ENCODE data around the gene SEMA3G.

The SEMA3G gene

DNA sequence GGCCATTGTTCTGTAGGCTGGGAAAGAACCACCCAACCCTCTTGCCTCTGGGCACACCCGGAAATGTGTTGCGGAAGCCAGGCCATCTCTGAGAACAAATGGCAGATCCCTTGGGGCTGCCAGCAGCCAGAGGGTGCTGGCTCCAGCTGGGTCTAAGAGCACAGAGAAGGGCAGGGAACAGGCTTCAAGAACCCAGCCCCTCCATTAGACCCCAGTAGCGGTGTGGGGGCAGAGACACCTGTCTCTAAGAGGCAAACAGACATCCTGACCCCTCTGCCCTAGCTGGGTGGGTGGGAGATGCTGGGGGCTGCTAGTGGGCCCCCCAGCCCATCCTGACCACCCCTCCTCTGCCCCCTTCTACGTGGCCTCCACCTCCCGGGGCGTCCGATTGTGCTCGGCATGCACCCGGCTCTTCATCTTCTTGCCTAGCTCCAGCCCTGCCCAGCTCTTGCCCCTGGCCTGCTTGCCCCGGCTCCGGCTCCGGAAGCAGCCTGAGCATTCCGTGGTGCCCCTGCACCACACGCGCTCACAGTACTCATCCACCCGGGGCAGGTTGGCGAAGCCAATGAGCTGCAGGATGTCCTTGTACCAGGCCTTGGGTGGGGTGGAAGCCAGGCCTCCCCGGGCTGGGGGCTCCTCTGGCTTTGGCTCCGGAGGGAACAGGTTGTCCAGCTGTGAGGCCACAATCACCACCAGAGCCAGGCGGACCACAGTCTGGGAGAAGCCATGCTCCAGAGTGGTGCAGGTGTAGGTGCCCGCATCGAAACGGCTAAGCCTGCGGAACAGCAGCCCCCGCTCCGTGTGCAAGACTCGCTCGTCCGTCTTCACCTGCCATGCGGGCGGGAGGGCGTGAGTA is 9.4 kb downstream of the SEMA3G start:
- DNase-seq (ENCODE audit: low spot score), result no peak
- TF ChIP-seq CTCF (conservative IDR thresholded peaks at IDR 0.05; ENCODE audit: low read depth), result no peak
- ChIA-PET CTCF (no interaction called here), POLR2A (ENCODE audit: low non-redundant PET) (no interaction called here)
- H3K27ac ChIP-seq, result no peak overlapping the region

DNA sequence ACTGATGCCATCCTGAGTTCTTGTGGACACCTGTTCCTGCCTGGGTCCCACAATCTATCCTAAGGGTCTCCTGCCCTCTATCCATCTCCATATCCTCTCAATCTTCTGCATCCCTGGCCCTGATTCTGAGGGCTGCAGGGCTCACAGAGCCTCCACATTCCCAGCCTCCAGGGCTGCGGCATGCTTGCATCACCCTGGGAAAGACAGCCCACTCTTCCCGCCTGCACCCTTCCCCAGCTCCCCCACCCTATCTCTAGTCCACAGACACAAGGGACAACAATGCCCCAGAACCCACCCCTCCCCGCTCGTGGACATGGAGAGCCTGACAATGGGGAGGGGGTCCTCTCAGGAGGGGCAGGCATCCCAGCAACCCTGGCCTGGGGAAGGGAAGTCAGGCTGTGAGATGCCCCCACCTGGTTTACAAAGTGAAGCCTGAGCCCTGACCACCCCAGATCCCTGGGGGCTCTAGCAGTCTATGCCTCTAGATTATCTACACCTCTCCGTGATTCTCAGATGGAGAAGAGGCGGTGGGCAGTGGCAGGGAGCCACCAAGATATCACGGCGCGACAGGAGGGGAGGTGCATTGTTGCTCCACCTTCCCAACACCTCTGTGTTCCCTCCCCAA is 10.3 kb downstream of the SEMA3G start:
- ChIA-PET CTCF (interaction anchor here (0.6 kb wide), 1 partner anchor 243 kb away, joined by 3 read pairs; no protein-coding TSS in a partner anchor), POLR2A (ENCODE audit: low non-redundant PET) (no interaction called here)
- TF ChIP-seq CTCF (conservative IDR thresholded peaks at IDR 0.05; ENCODE audit: low read depth), result no peak
- H3K27ac ChIP-seq, result peak overlapping the region; percentile 15
- no peak for DNase-seq (ENCODE audit: low spot score)

GRCh38 chr3:52433996-52434479 is 10.9 kb downstream of the SEMA3G start:
- TF ChIP-seq CTCF (conservative IDR thresholded peaks at IDR 0.05; ENCODE audit: low read depth), result no peak
- CTCF ChIA-PET, result no interaction called here
- peak overlapping the region; percentile 15 for H3K27ac ChIP-seq
- no peak for DNase-seq (ENCODE audit: low spot score)
- POLR2A ChIA-PET (ENCODE audit: low non-redundant PET), result no interaction called here

DNA sequence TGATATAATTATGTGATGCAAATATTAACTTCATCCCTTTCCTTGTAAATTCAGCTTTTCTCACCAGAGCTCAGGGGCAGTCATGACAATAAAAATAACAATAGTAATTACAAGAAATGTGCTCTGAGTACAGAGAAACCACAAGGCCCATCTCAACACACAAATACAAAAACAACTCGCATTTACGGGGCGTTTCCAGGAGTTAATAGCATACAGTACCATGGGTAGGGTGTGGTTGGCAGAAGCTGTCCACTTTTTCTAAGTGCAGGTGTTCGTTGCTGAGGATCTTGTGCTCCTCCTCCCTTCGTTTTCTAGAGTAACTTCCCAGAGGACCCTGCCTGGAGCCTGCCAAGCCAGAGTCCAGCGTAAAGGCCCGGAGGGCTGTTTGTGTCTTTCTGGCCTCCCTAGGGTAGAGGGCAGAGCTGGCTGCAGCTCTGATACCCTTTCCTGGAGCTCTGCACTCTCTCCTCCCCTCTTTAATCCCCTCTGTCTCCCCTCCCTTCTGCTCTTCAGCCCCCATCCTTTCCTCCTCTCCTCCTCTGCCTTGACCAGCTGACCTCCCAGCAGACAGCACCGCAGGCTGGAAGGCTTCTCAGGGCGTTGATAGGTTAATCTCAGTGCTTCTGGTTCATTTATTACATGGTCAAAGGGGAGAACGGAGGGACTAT is 11.4 kb downstream of the SEMA3G start:
- POLR2A ChIA-PET (ENCODE audit: low non-redundant PET), result no interaction called here
- no peak for TF ChIP-seq CTCF (conservative IDR thresholded peaks at IDR 0.05; ENCODE audit: low read depth)
- CTCF ChIA-PET, result interaction anchor here (1.1 kb wide), 1 partner anchor 13 kb away, joined by 7 read pairs; no protein-coding TSS in a partner anchor
- no peak for DNase-seq (ENCODE audit: low spot score)
- H3K27ac ChIP-seq, result peak overlapping the region; percentile 15

DNA sequence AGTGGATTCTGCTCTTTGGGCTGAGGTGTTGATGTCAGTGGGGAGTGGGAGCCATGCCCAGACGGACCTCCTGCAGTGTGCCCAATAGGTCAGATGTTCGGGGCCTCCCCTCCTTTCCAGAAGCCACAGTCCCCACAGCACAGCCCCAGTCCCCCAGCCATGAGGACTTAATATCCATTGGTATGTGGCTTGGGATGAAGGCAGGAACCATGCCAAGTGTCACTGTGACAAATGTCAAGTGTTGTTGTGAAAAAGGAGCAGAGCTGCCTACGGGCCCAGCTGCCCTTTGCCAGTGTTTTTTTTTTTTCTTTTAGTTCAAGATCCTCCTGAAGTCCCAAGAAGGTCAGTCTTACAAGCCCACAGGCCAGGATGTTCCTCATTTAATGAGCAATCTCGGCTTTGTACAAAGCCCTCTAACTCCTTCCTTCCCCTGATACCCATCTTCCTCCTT is 12.2 kb downstream of the SEMA3G start:
- CTCF ChIA-PET, result interaction anchor here (1.1 kb wide), 1 partner anchor 14 kb away, joined by 7 read pairs; no protein-coding TSS in a partner anchor
- POLR2A ChIA-PET (ENCODE audit: low non-redundant PET), result no interaction called here
- TF ChIP-seq CTCF (conservative IDR thresholded peaks at IDR 0.05; ENCODE audit: low read depth), result no peak
- DNase-seq (ENCODE audit: low spot score), result no peak
- no peak overlapping the region for H3K27ac ChIP-seq

DNA sequence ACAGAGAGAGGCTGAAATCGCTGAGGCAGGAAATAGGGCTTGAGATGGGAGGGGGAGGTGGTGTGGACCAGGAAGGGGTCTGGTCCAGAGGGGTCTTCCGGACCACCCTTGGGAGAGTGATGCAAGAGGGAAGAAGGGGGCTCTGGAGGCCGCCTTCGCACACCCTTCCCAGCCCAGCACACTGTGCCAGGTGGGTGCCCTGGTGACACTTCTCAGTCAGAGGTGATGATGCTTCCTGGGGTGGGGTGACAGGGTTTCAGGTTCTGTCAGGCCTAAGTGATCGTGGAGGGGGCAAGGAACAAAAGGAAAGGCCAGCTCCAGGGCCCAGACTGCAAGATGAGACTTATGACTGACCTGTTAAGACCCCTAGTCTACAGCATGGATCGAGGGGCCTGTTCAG is 12.7 kb downstream of the SEMA3G start:
- H3K27ac ChIP-seq, result no peak overlapping the region
- ChIA-PET CTCF (interaction anchor here (0.7 kb wide), 1 partner anchor 15 kb away, joined by 3 read pairs; no protein-coding TSS in a partner anchor), POLR2A (ENCODE audit: low non-redundant PET) (no interaction called here)
- no peak for TF ChIP-seq CTCF (conservative IDR thresholded peaks at IDR 0.05; ENCODE audit: low read depth)
- no peak for DNase-seq (ENCODE audit: low spot score)

Data from RWPE1 (cell line).